ENCODE measurements around the gene IL36RN. TPM values are rescaled to one million over a fixed set of nuclear protein-coding genes. Genes with fewer than 3 reads are reported as not detected.

The IL36RN gene
- total and polyA plus RNA-seq, 2 donors from 2014 or later, result not detected

DNA sequence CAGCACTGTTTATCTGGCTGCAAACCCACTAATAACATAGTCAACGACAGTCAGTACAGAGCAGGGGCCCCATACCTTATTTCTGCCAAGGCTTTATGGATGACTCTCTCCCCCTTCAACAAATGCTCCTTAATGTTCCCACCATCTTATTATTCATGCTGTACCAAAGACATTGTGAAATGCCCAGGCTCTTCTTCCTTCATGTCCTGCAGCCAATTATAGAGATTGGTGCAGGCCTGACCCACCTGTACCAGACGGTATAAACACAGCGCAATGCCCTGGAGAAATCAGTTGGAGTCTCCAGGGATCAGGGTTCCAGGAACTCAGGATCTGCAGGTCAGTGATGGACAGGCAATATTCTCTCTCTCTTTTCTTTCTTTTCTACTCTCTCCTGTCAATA is 8.7 kb downstream of the IL36RN start, which contains the start of gene IL1F10:
Gene IL1F10 (plus strand): TSS at position 290 of the 400 bp plus-strand sequence. CDS start 4,769 bp downstream, outside the sequence.
- intact Hi-C loops (cut with DNase I), result no loop called here
- DNase-seq (no peak), FAIRE-seq (no peak)
- Histone ChIP-seq H3K9me3 (ENCODE audit: control insufficient read depth in 2 of 3, insufficient read depth in 1 of 3, low read length in 3 of 3) (no peaks in the 10 kb centered on the region), H3K36me3 (ENCODE audit: control insufficient read depth in 2 of 3, insufficient read depth in 3 of 3, low read length in 3 of 3) (no peaks in the 10 kb centered on the region), H3K9ac (ENCODE audit: low read length in 3 of 3) (no peak within 1 kb of the TSS), H3K27me3 (ENCODE audit: control insufficient read depth, insufficient read depth, low read length) (no peaks in the 10 kb centered on the region), H3K4me1 (ENCODE audit: control insufficient read depth in 2 of 3, insufficient read depth in 2 of 3, low read depth in 1 of 3, low read length in 3 of 3) (no peaks in the 10 kb centered on the region), H3K27ac (ENCODE audit: low read depth in 2 of 2, low read length in 2 of 2) (no peak within 1 kb of the TSS), H3K4me3 (ENCODE audit: low read length in 3 of 3) (no peak within 1 kb of the TSS)
- no peak for TF ChIP-seq CTCF (IDR thresholded peaks at IDR 0.05; ENCODE audit: borderline replicate concordance, extremely low read depth, insufficient read depth)

- Histone ChIP-seq H3K4me3 (ENCODE audit: low read length in 3 of 3) (no peak overlapping the region), H3K4me1 (ENCODE audit: control insufficient read depth in 2 of 3, insufficient read depth in 2 of 3, low read depth in 1 of 3, low read length in 3 of 3) (no peaks in the 10 kb centered on the region), H3K27me3 (ENCODE audit: control insufficient read depth, insufficient read depth, low read length) (no peaks in the 10 kb centered on the region), H3K36me3 (ENCODE audit: control insufficient read depth in 2 of 3, insufficient read depth in 3 of 3, low read length in 3 of 3) (no peaks in the 10 kb centered on the region), H3K9ac (ENCODE audit: low read length in 3 of 3) (no peak overlapping the region), H3K9me3 (ENCODE audit: control insufficient read depth in 2 of 3, insufficient read depth in 1 of 3, low read length in 3 of 3) (no peaks in the 10 kb centered on the region), H3K27ac (ENCODE audit: low read depth in 2 of 2, low read length in 2 of 2) (no peak overlapping the region)
- DNase-seq, result no peak
- intact Hi-C loops (cut with DNase I), result no loop called here
- no peak for TF ChIP-seq CTCF (IDR thresholded peaks at IDR 0.05; ENCODE audit: borderline replicate concordance, extremely low read depth, insufficient read depth)
- no peak for FAIRE-seq
Observed at GRCh38 chr2:113068249-113068648, 9.3 kb downstream of the IL36RN start.

- Histone ChIP-seq H3K27ac (ENCODE audit: low read depth in 2 of 2, low read length in 2 of 2) (no peak overlapping the region), H3K4me3 (ENCODE audit: low read length in 3 of 3) (no peak overlapping the region), H3K27me3 (ENCODE audit: control insufficient read depth, insufficient read depth, low read length) (no peaks in the 10 kb centered on the region), H3K9ac (ENCODE audit: low read length in 3 of 3) (no peak overlapping the region), H3K36me3 (ENCODE audit: control insufficient read depth in 2 of 3, insufficient read depth in 3 of 3, low read length in 3 of 3) (no peaks in the 10 kb centered on the region), H3K9me3 (ENCODE audit: control insufficient read depth in 2 of 3, insufficient read depth in 1 of 3, low read length in 3 of 3) (no peaks in the 10 kb centered on the region), H3K4me1 (ENCODE audit: control insufficient read depth in 2 of 3, insufficient read depth in 2 of 3, low read depth in 1 of 3, low read length in 3 of 3) (no peaks in the 10 kb centered on the region)
- DNase-seq, result peak in 1 of 5 donors; percentile 9
- no peak for FAIRE-seq
- TF ChIP-seq CTCF (IDR thresholded peaks at IDR 0.05; ENCODE audit: borderline replicate concordance, extremely low read depth, insufficient read depth), result no peak
- intact Hi-C loops (cut with DNase I), result no loop called here
Observed at GRCh38 chr2:113068706-113069485, 9.9 kb downstream of the IL36RN start.
